ENCODE measurements around the gene HMGB1.

Gene HMGB1

GRCh38 chr13:30418717-30419459, 46.8 kb downstream of the HMGB1 start:
- no peak overlapping the region for H3K4me3 Mint-ChIP-seq
- no peak overlapping the region for H3K27ac Mint-ChIP-seq (ENCODE audit: low read depth)
- H3K9me3 Mint-ChIP-seq = no peaks in the 10 kb centered on the region
- DNase-seq (ENCODE audit: low spot score in 2 of 2) (no peak), ATAC-seq (replicated peaks; ENCODE audit: extremely low read depth, poor library complexity, severe bottlenecking) (no peak)
- H3K36me3 Mint-ChIP-seq (ENCODE audit: insufficient read depth) = peaks cover 12% of the 10 kb centered on the region
- H3K4me1 Mint-ChIP-seq = peaks cover 16% of the 10 kb centered on the region
- H3K27me3 Mint-ChIP-seq = no peaks in the 10 kb centered on the region

- Mint-ChIP-seq H3K4me1 (peaks cover 16% of the 10 kb centered on the region), H3K36me3 (ENCODE audit: insufficient read depth) (peaks cover 12% of the 10 kb centered on the region), H3K9me3 (no peaks in the 10 kb centered on the region), H3K27me3 (no peaks in the 10 kb centered on the region), H3K27ac (ENCODE audit: low read depth) (no peak overlapping the region), H3K4me3 (no peak overlapping the region)
- no peak for DNase-seq (ENCODE audit: low spot score in 2 of 2)
- no peak for ATAC-seq (replicated peaks; ENCODE audit: extremely low read depth, poor library complexity, severe bottlenecking)
Observed at GRCh38 chr13:30418075-30418716, 47.5 kb downstream of the HMGB1 start.

- Mint-ChIP-seq H3K4me1 (peaks cover 12% of the 10 kb centered on the region), H3K4me3 (no peak overlapping the region), H3K9me3 (no peaks in the 10 kb centered on the region), H3K27ac (ENCODE audit: low read depth) (no peak overlapping the region), H3K27me3 (no peaks in the 10 kb centered on the region), H3K36me3 (ENCODE audit: insufficient read depth) (peaks cover 6% of the 10 kb centered on the region)
- no peak for DNase-seq (ENCODE audit: low spot score in 2 of 2)
- no peak for ATAC-seq (replicated peaks; ENCODE audit: extremely low read depth, poor library complexity, severe bottlenecking)
Observed at GRCh38 chr13:30416471-30416870, 49.3 kb downstream of the HMGB1 start.

GRCh38 chr13:30415430-30416030, 50.2 kb downstream of the HMGB1 start:
- DNase-seq (ENCODE audit: low spot score in 2 of 2) = no peak
- Mint-ChIP-seq H3K27ac (ENCODE audit: low read depth) (no peak overlapping the region), H3K4me1 (peaks cover 4% of the 10 kb centered on the region), H3K27me3 (no peaks in the 10 kb centered on the region), H3K9me3 (no peaks in the 10 kb centered on the region), H3K36me3 (ENCODE audit: insufficient read depth) (peaks cover 2% of the 10 kb centered on the region), H3K4me3 (no peak overlapping the region)
- no peak for ATAC-seq (replicated peaks; ENCODE audit: extremely low read depth, poor library complexity, severe bottlenecking)

GRCh38 chr13:30413842-30414241, 51.9 kb downstream of the HMGB1 start:
- Mint-ChIP-seq H3K9me3 (no peaks in the 10 kb centered on the region), H3K4me1 (peaks cover 6% of the 10 kb centered on the region), H3K27me3 (no peaks in the 10 kb centered on the region), H3K27ac (ENCODE audit: low read depth) (no peak overlapping the region), H3K36me3 (ENCODE audit: insufficient read depth) (peaks cover 2% of the 10 kb centered on the region), H3K4me3 (no peak overlapping the region)
- ATAC-seq (replicated peaks; ENCODE audit: extremely low read depth, poor library complexity, severe bottlenecking) (no peak), DNase-seq (ENCODE audit: low spot score in 2 of 2) (no peak)

GRCh38 chr13:30412346-30412745, 53.4 kb downstream of the HMGB1 start:
- peaks cover 14% of the 10 kb centered on the region for H3K4me1 Mint-ChIP-seq
- no peak overlapping the region for H3K27ac Mint-ChIP-seq (ENCODE audit: low read depth)
- H3K27me3 Mint-ChIP-seq = no peaks in the 10 kb centered on the region

GRCh38 chr13:30410705-30411125, 55.0 kb downstream of the HMGB1 start:
- Mint-ChIP-seq H3K4me3 (no peak overlapping the region), H3K9me3 (no peaks in the 10 kb centered on the region), H3K27ac (ENCODE audit: low read depth) (no peak overlapping the region), H3K4me1 (peaks cover 11% of the 10 kb centered on the region), H3K36me3 (ENCODE audit: insufficient read depth) (peaks cover 3% of the 10 kb centered on the region), H3K27me3 (no peaks in the 10 kb centered on the region)
- no peak for ATAC-seq (replicated peaks; ENCODE audit: extremely low read depth, poor library complexity, severe bottlenecking)
- no peak for DNase-seq (ENCODE audit: low spot score in 2 of 2)

More at GRCh38 chr13:30412346-30412745, 53.4 kb downstream of the HMGB1 start:
- ATAC-seq (replicated peaks; ENCODE audit: extremely low read depth, poor library complexity, severe bottlenecking) = no peak
- peaks cover 3% of the 10 kb centered on the region for H3K36me3 Mint-ChIP-seq (ENCODE audit: insufficient read depth)
- H3K4me3 Mint-ChIP-seq = no peak overlapping the region
- DNase-seq (ENCODE audit: low spot score in 2 of 2) = no peak
- H3K9me3 Mint-ChIP-seq = no peaks in the 10 kb centered on the region

GRCh38 chr13:30409886-30410704, 55.6 kb downstream of the HMGB1 start:
- ATAC-seq (replicated peaks; ENCODE audit: extremely low read depth, poor library complexity, severe bottlenecking) = no peak
- peak overlapping the region; percentile 3 for H3K4me3 Mint-ChIP-seq
- H3K27ac Mint-ChIP-seq (ENCODE audit: low read depth) = no peak overlapping the region
- peaks cover 3% of the 10 kb centered on the region for H3K36me3 Mint-ChIP-seq (ENCODE audit: insufficient read depth)
- no peaks in the 10 kb centered on the region for H3K27me3 Mint-ChIP-seq
- peaks cover 10% of the 10 kb centered on the region for H3K4me1 Mint-ChIP-seq
- no peak for DNase-seq (ENCODE audit: low spot score in 2 of 2)
- H3K9me3 Mint-ChIP-seq = no peaks in the 10 kb centered on the region

GRCh38 chr13:30408319-30409101, 57.2 kb downstream of the HMGB1 start:
- peak overlapping the region; percentile 67 for H3K4me3 Mint-ChIP-seq

GRCh38 chr13:30406779-30407416, 58.8 kb downstream of the HMGB1 start:
- H3K36me3 Mint-ChIP-seq (ENCODE audit: insufficient read depth) = peaks cover 3% of the 10 kb centered on the region
- H3K27me3 Mint-ChIP-seq = no peaks in the 10 kb centered on the region
- H3K27ac Mint-ChIP-seq (ENCODE audit: low read depth) = no peak overlapping the region
- H3K4me1 Mint-ChIP-seq = peaks cover 10% of the 10 kb centered on the region
- H3K9me3 Mint-ChIP-seq = no peaks in the 10 kb centered on the region
- ATAC-seq (replicated peaks; ENCODE audit: extremely low read depth, poor library complexity, severe bottlenecking) (no peak), DNase-seq (ENCODE audit: low spot score in 2 of 2) (no peak)
- no peak overlapping the region for H3K4me3 Mint-ChIP-seq

More at GRCh38 chr13:30408319-30409101, 57.2 kb downstream of the HMGB1 start:
- H3K27me3 Mint-ChIP-seq = no peaks in the 10 kb centered on the region
- DNase-seq (ENCODE audit: low spot score in 2 of 2) = peak; percentile 82 to 83
- peaks cover 10% of the 10 kb centered on the region for H3K4me1 Mint-ChIP-seq
- no peaks in the 10 kb centered on the region for H3K9me3 Mint-ChIP-seq
- peak; percentile 84 for ATAC-seq (replicated peaks; ENCODE audit: extremely low read depth, poor library complexity, severe bottlenecking)
- peak overlapping the region; percentile 92 for H3K27ac Mint-ChIP-seq (ENCODE audit: low read depth)
- H3K36me3 Mint-ChIP-seq (ENCODE audit: insufficient read depth) = peaks cover 3% of the 10 kb centered on the region
